HepG2 (cell line): ENCODE measurements around the gene EOGT.

Experiments
- EZH2 ChIP-seq: conservative IDR thresholded peaks from 2 replicates; pipeline ENCODE4 v1.6.1; 2012; ENCODE audit warnings: mild to moderate bottlenecking, low read depth, low read length, moderate library complexity
- HCFC1 ChIP-seq: fragments of 150-350 bp; IDR thresholded peaks from 2 replicates; pipeline ENCODE4 v1.6.1; 2014; ENCODE audit warnings: low read depth, low read length
- NFIC ChIP-seq: IDR thresholded peaks from 2 replicates; pipeline ENCODE4 v1.6.1; 2012; ENCODE audit warnings: mild to moderate bottlenecking, low read length, inconsistent platforms

DNA sequence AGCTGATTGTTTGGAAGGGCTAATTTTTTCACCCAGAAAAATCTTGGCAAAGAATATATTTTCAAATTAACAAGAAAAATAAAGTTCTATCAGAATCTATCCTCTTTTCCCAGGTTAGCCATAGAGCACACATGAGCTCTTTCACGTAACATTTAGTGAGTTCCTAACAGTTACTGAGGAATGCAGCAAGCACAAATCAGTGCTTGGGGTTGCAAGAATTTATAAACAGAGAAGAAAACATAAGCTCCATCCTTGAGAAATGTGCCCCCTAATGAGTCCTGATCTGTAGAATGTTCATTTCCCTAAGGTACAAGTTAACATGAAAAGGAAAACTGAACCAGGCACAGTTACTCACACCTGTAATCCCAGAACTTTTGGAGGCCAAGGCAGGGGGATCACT, 13.9 kb downstream of the EOGT start:
- TF ChIP-seq HCFC1 (no peak), NFIC (no peak), EZH2 (no peak)
